22Rv1 (cell line): ENCODE measurements around the gene ALDH1A3.

Experiments
- CTCF ChIP-seq: fragments of 450-650 bp; IDR thresholded peaks from 2 replicates; pipeline ENCODE4 v1.5.1; 2017; ENCODE audit warnings: mild to moderate bottlenecking
- ZFX ChIP-seq: fragments of 450-650 bp; IDR thresholded peaks from 2 replicates; pipeline ENCODE4 v1.6.1; 2017; ENCODE audit warnings: antibody characterized with exemption, borderline replicate concordance

GRCh38 chr15:100948430-100948762 lies 68.8 kb downstream of the ALDH1A3 start:
- TF ChIP-seq CTCF (no peak), ZFX (no peak)
